HG02759 (cell line): ENCODE data around the gene TBX18.

Experiments
- ATAC-seq: cut with Tn5 transposase; IDR thresholded peaks from one replicate; pipeline ENCODE4 v1.9.1; 2021; ENCODE audit warnings: mild to moderate bottlenecking, moderate library complexity; ENCODE audit not compliant: unreplicated experiment

The TBX18 gene

GRCh38 chr6:84752118-84752850, 12.1 kb downstream of the TBX18 start:
- no peak for ATAC-seq

GRCh38 chr6:84749181-84749580, 15.2 kb downstream of the TBX18 start:
- ATAC-seq, result no peak

- no peak for ATAC-seq
Observed at GRCh38 chr6:84748376-84748775, 16.0 kb downstream of the TBX18 start.

GRCh38 chr6:84743616-84744015, 20.8 kb downstream of the TBX18 start:
- ATAC-seq, result no peak

GRCh38 chr6:84740385-84740784, 24.0 kb downstream of the TBX18 start:
- ATAC-seq, result no peak

- no peak for ATAC-seq
Observed at GRCh38 chr6:84739866-84740208, 24.6 kb downstream of the TBX18 start.

GRCh38 chr6:84738996-84739865, 25.2 kb downstream of the TBX18 start:
- ATAC-seq, result no peak

GRCh38 chr6:84733889-84734288, 30.5 kb downstream of the TBX18 start:
- ATAC-seq, result no peak

- no peak for ATAC-seq
Observed at GRCh38 chr6:84731901-84732300, 32.5 kb downstream of the TBX18 start.

GRCh38 chr6:84731401-84731800, 33.0 kb downstream of the TBX18 start:
- ATAC-seq, result no peak

- ATAC-seq, result peak; percentile 53
Observed at GRCh38 chr6:84728602-84729001, 35.8 kb downstream of the TBX18 start.

- no peak for ATAC-seq
Observed at GRCh38 chr6:84719152-84719551, 45.2 kb downstream of the TBX18 start.

- ATAC-seq, result no peak
Observed at GRCh38 chr6:84718038-84718955, 46.1 kb downstream of the TBX18 start.

- no peak for ATAC-seq
Observed at GRCh38 chr6:84709121-84709520, 55.3 kb downstream of the TBX18 start.

GRCh38 chr6:84707171-84707570, 57.2 kb downstream of the TBX18 start:
- no peak for ATAC-seq

- ATAC-seq, result no peak
Observed at GRCh38 chr6:84696166-84696565, 68.2 kb downstream of the TBX18 start.

GRCh38 chr6:84691978-84692623, 72.3 kb downstream of the TBX18 start:
- ATAC-seq, result no peak

GRCh38 chr6:84688141-84688873, 76.1 kb downstream of the TBX18 start:
- ATAC-seq, result no peak

GRCh38 chr6:84687431-84687830, 77.0 kb downstream of the TBX18 start:
- ATAC-seq, result no peak

- peak; percentile 71 for ATAC-seq
Observed at GRCh38 chr6:84685983-84686584, 78.3 kb downstream of the TBX18 start.
